ENCODE measurements around the gene CHAT. TPM values are rescaled to one million over a fixed set of nuclear protein-coding genes. Genes with fewer than 3 reads are reported as not detected.

CHAT gene
- total RNA-seq, 1 donor from 2014 or later = not detected

DNA sequence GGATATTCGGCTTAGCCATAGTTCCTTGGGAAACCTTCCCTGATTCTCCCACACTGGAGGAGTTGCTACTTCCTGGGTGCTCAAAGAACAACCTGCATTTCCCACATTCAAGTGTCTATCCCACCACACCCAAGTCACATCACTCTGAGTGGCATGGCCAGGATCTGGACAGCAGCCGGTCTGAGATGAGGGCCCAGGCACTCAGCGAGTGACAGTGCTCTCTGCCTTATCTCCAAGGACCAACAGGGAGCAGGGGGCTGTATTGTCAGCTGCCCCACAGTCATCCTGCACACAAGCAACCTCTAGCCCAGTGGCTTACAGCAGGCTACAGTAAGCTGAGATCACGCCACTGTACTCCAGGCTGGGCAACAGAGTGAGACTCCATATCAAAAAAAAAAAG lies 19.8 kb upstream of the CHAT start:
- H3K4me3 Mint-ChIP-seq = no peak overlapping the region
- no peak for DNase-seq (ENCODE audit: low spot score in 2 of 2, unreplicated experiment in 2 of 2)
- TF ChIP-seq, protein P1, sequence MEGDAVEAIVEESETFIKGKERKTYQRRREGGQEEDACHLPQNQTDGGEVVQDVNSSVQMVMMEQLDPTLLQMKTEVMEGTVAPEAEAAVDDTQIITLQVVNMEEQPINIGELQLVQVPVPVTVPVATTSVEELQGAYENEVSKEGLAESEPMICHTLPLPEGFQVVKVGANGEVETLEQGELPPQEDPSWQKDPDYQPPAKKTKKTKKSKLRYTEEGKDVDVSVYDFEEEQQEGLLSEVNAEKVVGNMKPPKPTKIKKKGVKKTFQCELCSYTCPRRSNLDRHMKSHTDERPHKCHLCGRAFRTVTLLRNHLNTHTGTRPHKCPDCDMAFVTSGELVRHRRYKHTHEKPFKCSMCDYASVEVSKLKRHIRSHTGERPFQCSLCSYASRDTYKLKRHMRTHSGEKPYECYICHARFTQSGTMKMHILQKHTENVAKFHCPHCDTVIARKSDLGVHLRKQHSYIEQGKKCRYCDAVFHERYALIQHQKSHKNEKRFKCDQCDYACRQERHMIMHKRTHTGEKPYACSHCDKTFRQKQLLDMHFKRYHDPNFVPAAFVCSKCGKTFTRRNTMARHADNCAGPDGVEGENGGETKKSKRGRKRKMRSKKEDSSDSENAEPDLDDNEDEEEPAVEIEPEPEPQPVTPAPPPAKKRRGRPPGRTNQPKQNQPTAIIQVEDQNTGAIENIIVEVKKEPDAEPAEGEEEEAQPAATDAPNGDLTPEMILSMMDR (IDR thresholded peaks at IDR 0.05; ENCODE audit: unreplicated experiment) = no peak
- no peaks in the 10 kb centered on the region for H3K4me1 Mint-ChIP-seq
- H3K36me3 Mint-ChIP-seq = no peaks in the 10 kb centered on the region
- H3K27ac Mint-ChIP-seq = no peak overlapping the region
- peaks cover 32% of the 10 kb centered on the region for H3K27me3 Mint-ChIP-seq (ENCODE audit: low read depth)
- no peaks in the 10 kb centered on the region for H3K9me3 Mint-ChIP-seq

DNA sequence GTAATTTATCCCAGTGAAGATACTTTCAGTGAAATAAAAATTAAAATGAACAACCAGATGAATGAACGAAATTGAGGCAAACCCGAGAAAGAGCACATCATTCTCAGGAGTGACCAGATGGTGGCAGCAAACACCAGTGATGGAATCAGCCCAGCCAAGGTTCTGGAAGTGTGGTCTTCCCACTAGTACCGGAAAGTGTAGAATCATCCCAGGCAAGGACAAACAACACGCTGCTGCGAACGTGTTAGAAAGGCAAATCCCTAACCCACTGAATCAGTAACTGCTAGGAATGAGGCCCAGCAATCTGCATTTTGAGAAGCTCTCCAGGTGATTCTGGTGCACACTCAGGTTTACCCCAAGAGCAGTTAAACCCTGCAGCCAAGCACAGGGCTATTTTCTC lies 19.2 kb upstream of the CHAT start:
- Mint-ChIP-seq H3K27me3 (ENCODE audit: low read depth) (peaks cover 32% of the 10 kb centered on the region), H3K36me3 (no peaks in the 10 kb centered on the region), H3K4me3 (no peak overlapping the region), H3K27ac (no peak overlapping the region), H3K4me1 (no peaks in the 10 kb centered on the region), H3K9me3 (no peaks in the 10 kb centered on the region)
- DNase-seq (ENCODE audit: low spot score in 2 of 2, unreplicated experiment in 2 of 2) = peak in 1 of 2 experiments; percentile 69
- TF ChIP-seq, protein P1 (IDR thresholded peaks at IDR 0.05; ENCODE audit: unreplicated experiment) = peak; percentile 74

DNA sequence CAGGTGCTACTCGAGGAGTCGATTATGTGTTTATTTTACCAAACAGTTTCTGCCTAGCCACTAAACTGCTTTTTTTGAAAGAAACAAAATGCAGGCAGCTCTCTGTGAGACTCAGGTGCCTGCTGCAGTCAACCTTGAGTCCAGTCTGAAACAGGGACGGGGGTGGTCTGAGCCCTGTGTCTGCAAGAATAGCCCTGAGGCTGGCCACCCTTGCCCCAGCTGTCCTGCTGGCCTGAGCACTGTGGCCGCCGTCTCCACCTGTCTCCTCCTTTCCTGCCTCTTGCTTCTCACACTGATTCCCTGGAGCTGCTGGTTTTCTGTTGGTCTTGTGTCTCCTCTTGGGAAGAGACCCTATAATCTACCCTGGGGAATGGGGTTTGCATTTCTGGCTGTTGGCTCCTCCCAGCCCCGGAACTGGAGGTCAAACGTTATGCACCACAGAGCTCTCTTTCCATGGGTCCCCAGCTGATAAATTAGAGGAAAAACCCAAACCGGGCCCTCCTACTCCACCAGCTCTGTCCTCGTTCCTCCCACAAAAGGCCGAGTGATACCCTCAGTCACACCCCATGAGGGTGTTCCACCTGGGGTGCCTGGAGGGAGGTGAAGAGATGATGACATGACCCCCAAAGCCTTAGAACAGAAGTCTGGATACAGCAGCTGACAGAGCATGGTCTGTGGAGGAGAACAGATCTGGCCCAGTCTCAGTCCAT lies 18.7 kb upstream of the CHAT start:
- Mint-ChIP-seq H3K4me3 (no peak overlapping the region), H3K36me3 (no peaks in the 10 kb centered on the region), H3K4me1 (no peaks in the 10 kb centered on the region), H3K27ac (no peak overlapping the region), H3K9me3 (no peaks in the 10 kb centered on the region), H3K27me3 (ENCODE audit: low read depth) (peaks cover 29% of the 10 kb centered on the region)
- TF ChIP-seq, protein P1 (IDR thresholded peaks at IDR 0.05; ENCODE audit: unreplicated experiment) = no peak
- DNase-seq (ENCODE audit: low spot score in 2 of 2, unreplicated experiment in 2 of 2) = no peak

DNA sequence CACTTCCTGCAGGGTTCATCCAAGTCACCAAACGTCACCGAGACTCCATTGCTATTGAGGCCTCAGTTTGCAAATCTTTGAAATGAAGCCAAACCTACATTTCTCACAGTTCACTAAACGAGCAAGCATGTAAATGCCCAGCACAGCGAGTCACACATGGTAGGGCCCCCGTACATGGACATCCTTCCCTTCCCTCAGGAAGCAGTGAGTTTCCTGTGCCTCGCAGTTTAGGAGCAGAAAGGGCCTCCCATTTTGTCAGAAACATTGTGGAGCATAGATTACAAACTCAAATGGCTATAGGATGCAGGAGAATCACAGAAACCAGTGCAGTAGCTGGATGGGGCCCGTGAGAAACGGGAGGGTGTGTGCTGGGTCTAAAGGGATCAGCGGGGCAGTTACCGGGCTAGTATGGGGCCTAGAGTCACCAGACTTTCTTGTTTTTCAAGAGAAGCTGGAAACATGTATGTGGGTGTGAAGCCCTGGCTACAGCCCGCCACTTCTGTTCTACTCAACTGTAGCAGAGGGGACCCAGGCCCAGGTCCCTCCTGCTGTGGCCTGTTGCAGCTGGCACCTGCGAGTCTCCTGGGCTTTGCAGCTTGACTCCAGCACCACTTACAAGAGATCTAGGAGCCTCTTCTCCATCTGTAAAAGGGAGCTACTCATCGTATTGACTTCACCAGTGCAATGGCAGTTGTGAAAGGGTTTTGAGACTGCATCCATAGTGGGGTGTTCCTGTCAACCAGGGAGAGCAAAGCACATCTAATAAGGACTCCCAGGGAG lies 17.9 kb upstream of the CHAT start:
- H3K27ac Mint-ChIP-seq = no peak overlapping the region
- no peaks in the 10 kb centered on the region for H3K4me1 Mint-ChIP-seq
- H3K9me3 Mint-ChIP-seq = no peaks in the 10 kb centered on the region
- TF ChIP-seq, protein P1 (IDR thresholded peaks at IDR 0.05; ENCODE audit: unreplicated experiment) = no peak
- H3K36me3 Mint-ChIP-seq = no peaks in the 10 kb centered on the region
- DNase-seq (ENCODE audit: low spot score in 2 of 2, unreplicated experiment in 2 of 2) = no peak
- H3K4me3 Mint-ChIP-seq = no peak overlapping the region
- H3K27me3 Mint-ChIP-seq (ENCODE audit: low read depth) = peaks cover 33% of the 10 kb centered on the region

DNA sequence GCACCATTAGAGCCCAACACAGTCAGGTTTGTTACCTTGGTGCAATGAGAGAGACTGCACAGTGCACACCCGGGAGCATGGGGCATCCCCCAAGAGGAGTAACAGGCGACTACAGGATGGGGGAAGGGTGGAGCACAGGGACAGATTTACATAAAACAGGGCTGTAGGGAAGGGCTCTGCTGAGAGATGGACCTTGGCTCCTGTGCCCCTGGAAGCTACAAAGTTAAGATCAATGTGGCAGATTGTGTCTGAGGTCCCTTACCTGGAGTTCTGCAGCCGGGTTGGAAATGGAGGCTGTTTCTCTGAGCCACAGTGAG lies 17.4 kb upstream of the CHAT start:
- no peak for DNase-seq (ENCODE audit: low spot score in 2 of 2, unreplicated experiment in 2 of 2)
- TF ChIP-seq, protein P1 (IDR thresholded peaks at IDR 0.05; ENCODE audit: unreplicated experiment) = no peak
- Mint-ChIP-seq H3K9me3 (no peaks in the 10 kb centered on the region), H3K4me1 (no peaks in the 10 kb centered on the region), H3K36me3 (no peaks in the 10 kb centered on the region), H3K4me3 (no peak overlapping the region), H3K27ac (no peak overlapping the region), H3K27me3 (ENCODE audit: low read depth) (peaks cover 35% of the 10 kb centered on the region)
